Stimulated activated CD4-positive, alpha-beta T cell treated with anti-CD3 and anti-CD28 coated beads, Interleukin-4, amount 100 ng/mL, for 24 hours (primary cell): ENCODE results near the gene THAP5.

Experiments used
- DNase-seq: peaks from one replicate; pipeline ENCODE4 v3.0.0-alpha.2; 2020

The THAP5 gene, protein sequence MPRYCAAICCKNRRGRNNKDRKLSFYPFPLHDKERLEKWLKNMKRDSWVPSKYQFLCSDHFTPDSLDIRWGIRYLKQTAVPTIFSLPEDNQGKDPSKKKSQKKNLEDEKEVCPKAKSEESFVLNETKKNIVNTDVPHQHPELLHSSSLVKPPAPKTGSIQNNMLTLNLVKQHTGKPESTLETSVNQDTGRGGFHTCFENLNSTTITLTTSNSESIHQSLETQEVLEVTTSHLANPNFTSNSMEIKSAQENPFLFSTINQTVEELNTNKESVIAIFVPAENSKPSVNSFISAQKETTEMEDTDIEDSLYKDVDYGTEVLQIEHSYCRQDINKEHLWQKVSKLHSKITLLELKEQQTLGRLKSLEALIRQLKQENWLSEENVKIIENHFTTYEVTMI

GRCh38 chr7:108569381-108570145, at the start of gene THAP5, which contains the start of gene DNAJB9:
THAP5 (minus strand) TSS chr7:108569706; CDS start chr7:108569569, 137 bp downstream.
DNAJB9 (plus strand) TSS chr7:108569874; CDS start chr7:108571727, 1,853 bp downstream.
- DNase-seq = peak; percentile 100

DNA sequence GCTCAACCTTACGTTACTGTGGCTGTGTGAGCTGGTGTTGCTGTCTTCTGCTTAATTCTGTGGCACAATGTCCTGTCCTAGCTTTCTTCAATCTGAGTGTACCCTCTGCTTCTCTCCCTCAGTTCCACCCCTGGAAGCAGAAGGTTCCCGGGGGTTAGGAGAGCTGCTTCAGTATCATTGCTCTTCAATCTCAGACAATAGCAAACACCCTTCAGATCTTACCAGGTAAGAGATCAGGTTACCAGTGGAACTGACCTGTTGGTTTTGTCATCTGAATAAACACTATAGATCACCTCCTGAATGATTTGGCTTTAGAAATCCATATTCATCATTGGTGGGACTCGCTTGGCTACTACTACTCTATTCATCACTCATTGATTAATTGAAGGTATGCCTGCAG, 48.5 kb upstream of the THAP5 start:
- no peak for DNase-seq

DNA sequence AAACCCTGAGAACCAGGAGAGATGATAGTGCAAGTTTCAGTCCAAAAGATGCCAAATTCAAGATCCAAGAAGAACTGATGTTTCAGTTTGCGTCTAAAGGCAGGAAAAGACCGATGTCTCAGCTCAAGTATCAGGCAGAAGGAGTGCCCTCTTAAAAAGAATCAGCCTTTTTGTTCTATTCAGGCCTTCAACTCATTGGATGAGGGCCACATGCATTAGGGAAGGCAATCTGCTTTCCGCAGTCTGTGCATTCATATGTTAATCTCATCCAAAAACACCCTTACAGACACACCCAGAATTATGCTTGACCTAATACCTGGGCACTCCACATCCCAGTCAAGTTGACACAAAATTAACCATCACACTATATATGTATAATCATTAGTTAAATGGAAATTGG, 45.4 kb upstream of the THAP5 start:
- no peak for DNase-seq

DNA sequence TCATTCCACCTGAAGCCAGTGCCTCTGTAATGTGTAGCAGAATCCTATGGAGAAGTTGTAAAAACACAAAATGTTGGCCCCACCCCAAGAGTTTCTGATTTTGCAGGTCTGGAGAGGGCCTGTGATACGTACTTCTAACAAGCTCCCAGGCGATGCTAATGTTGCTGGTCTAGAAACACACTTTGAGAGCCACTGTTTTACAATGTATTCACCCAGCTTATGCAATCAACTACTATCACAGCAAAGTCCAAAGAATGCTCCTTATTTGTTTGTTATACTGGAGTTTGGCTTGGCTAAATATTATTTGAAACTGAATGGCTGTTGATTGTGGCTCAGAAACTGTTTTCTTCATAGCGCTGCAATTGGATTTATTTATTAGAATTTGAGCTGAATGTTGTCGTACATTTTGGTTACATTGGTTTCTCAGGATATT, 44.5 kb upstream of the THAP5 start:
- DNase-seq = no peak

DNA sequence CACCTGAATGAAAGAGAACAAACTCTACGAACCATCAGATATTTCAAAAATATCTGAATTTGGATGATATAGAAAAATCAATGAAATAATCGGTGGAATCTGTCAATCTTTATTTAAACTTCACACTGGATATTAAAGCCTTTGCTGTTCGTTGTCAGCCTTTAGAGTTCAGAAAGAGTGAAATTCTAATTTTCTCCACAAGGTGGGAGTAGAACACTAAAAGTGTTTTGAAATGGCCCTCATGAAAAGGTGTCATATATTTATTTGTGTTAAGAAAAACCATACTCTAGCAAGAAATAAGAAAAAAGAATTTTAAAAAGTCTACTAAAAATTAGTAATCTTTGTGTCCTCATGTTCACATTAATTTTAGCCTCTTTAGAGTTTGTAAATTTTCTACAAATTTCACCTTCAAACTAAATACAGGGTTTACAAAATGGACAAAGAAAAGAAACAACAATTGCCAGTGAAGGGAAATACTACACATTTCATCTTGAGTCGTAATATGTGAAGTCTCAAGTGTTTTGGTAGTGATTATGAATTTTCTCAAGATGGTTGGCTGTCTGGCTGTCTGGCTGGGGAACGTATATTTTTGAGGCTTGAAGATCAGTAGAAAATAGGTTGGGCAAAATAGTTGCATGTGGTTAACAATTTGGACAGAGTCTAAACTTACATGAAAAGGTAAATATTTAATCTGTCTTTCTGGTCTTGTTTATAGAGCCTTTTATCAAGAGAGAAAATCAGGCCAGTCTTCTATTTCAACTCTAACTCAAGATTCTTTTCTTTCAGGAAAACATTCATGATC, 43.8 kb upstream of the THAP5 start:
- DNase-seq = no peak

GRCh38 chr7:108611268-108611667, 41.8 kb upstream of the THAP5 start:
- DNase-seq = no peak

DNA sequence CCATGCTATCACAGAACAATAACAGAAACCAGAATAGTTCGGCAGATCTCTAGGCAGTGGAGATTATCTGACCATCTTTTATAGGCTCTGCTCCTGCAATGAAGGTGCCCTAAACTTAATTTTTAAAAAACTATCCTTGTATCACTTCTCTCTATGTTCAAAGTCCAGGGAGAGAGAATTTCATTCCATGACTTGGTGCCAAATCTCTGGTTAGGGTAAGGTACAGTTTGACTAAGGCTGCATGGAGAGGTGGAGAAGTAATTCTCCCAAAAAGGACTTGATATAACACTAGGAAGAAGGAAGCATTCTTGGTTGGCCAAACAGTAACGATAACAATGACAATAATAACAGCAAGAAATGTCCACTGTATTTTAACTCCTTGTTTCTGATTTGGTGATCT, 40.1 kb upstream of the THAP5 start:
- no peak for DNase-seq

DNA sequence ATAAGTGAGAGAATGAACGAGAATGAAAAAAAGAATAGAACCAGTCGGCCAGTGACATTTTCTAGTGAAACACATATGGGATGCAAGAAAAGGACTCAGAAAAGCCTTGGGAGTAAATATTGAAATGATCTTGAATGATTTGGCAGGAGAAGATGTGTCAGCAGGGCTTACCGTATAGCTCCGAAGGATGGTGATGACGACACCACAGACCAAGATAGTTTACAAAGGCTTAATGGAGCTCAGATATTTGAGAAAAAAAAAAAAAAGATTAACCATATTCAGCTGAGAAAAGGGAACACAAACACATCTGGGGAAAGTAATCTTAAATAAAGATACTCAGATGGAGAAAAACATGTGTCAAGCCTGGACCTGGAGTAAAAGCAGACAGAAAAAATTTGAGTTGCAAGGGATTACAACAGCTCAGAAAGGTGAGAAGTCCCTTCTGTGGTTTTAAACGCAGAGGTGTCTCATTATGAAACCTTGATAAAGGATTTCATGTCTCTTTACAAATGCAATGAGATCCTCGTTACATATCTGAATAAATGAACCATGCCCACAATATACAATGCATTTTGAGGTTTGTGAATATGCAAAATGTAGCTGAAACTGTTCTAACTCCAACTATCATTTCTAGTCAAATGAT, 36.2 kb upstream of the THAP5 start:
- no peak for DNase-seq

DNA sequence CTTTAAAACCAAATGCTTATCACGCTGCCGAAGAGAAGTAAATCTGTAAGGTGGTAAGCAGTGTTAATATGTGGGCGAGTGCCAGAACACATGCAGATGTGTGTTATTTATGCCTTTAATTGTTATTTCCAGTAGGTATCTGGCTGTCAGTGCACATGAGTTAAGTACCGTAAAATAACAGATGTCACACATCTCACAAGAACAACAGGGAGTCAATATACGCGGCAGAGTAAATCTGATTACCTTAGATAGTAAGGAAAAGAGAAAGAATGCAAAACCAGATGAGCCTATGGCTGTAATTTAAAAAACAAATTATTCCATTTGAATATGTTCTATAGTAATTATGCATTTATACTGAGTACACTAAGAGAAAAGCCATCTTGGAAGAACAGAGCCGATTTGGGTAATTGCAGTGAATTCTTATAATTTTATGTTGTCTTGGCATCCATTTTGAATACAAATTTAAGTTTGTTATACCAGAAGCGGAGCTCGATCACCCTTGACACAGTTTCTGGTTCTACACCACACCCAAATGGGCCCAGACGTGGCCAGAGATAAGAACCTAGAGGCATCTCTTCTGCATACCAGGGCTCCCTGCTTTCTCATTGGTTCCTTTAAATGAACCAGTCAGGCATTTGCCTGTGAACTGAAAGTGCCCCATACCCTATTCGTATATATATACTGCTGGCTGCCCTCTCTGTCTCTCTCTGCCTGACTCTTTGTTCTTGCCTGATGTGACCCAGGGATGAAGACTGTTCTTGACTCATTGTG, 35.0 kb upstream of the THAP5 start:
- DNase-seq = no peak

DNA sequence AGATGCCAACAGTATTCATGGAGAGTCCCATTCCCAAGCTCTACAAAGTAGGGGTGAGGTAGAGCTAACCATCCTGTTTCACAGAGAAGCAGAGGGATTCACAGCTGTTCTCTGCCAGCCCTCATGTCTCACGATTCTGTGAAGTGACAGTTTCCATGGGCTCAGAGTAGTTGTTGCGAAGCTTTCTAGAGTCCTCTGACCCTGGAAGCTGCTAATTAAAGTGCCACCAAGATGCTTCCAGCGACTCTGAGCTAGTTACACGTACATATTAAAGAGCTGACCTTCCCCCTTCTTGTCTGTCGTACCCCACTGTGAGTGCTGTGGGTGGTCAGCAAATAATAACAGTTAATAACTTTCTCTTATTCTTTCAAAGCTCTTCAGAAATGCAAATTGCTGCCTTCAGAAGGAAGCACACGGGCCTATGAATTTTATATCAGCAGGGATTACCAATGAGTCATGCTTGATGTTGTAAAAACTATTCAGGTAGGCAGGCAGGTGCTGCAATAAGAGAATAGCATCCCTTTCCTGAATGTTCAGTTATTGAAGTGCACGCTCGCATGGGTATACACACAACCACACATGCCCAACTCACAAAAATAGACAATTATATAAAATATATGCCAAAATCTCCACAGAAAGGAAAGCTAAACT, 34.3 kb upstream of the THAP5 start:
- no peak for DNase-seq

DNA sequence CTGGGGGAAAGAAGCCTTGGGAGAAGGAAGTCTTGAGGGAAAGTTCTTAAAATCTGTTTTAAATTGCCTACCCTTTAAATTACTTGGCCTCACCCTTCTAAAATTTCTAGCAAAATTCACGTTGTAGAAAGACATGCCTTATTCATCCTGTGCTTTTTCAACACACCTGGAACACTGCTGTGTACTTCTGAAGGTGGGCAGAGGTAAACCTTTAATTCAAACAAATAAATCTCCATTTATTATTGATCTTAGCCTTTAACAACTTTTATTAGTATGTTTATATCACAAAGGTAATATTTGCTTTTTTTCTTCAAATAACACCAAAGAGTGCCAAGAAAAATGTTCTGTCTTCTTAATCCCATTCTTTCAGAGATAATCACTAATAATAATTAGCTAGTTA, 30.9 kb upstream of the THAP5 start:
- DNase-seq = no peak

DNA sequence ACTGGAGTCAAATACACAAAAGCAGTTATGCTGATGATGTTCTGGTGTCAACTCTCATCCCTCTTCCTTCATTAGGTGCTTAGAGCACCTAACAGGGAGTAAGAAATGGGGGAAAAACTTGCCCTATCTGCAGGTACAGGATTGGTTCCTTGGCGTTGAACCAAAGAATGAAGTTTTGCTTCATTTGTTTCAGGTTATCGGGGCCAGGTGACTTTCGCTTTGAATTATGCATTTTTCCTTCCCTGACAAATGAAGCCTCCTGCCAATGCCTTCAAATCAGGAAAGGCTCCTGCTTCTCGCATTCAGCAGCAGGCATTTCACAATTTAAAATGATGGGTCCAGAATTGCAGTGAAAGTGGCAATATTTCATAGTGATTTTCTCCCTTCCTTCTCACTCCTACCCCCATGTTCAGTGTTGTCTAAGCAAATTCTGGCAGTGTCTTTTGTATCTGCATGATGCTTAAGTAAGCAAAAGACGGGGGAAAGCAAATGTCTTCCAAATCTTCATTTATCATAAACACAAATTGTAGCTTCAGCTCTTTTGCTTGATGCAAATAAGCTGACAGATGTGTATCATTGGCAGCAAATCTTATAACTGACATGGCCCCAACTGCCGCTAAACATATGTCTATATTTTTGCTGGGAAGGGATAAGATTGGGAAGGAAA, 29.5 kb upstream of the THAP5 start:
- DNase-seq = no peak

GRCh38 chr7:108598153-108598552, 28.6 kb upstream of the THAP5 start:
- DNase-seq = no peak

DNA sequence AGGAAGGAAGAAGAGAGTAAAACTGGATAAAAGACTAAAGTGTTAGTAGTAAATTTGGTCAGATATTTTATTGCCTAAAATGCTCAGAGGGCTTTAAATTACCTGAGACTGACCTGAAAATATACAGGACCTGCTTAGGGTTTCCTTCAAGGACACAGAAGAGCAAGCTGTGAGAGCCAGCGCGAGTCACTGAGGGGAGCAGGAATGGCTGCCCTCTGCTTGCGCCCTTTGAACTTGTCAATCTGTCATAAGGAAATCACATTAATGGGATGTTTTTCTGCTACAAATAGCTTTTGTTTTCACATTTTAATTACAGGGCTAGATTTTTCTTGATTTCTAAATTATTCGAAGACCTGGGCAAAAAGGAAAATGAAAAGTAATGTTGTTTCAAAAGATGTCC, 27.1 kb upstream of the THAP5 start:
- DNase-seq = no peak

DNA sequence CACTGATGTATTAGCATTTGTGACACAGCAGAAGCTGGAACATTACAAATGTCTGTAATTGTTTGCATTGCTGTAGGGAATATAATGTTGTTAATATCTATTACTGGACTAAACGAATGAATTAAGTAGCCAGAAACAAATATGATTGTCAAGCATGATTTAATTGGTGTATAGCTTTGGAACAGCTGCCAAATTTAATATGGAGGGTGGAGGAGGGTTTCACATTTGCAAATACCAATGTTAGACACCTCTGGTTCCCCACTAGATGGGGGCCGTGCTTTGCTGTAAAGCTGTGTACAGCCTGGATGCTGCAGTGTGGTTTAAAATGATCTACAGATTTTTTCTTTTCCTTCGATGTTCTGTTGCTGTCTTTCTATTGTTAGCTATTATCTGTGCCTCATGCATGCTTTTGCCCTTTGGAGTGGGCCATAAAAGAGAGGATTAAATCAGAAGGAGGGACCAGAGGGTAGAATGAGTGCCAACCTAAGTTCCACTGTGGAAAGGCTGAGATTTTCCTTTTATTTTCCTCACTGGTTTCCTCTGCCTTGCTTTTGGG, 23.2 kb upstream of the THAP5 start:
- no peak for DNase-seq

DNA sequence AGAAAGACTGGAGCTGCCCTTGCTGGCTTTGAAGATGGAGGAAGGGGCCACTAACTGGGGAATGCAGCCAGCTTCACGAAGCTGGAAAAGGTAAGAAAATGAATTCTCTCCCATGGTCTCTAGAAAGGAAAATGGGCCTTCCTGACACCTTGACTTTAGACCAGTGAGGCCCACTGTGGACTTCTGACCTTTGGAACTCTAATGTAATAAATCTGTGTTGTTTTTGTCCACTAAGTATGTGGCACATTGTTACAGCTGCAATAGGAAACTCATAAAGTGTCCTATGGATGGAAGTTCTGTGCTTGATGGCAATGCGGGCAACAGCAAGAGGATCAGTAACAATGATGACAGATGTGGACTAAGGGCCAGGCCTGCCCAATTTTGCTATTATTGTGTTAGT, 21.1 kb upstream of the THAP5 start:
- no peak for DNase-seq

DNA sequence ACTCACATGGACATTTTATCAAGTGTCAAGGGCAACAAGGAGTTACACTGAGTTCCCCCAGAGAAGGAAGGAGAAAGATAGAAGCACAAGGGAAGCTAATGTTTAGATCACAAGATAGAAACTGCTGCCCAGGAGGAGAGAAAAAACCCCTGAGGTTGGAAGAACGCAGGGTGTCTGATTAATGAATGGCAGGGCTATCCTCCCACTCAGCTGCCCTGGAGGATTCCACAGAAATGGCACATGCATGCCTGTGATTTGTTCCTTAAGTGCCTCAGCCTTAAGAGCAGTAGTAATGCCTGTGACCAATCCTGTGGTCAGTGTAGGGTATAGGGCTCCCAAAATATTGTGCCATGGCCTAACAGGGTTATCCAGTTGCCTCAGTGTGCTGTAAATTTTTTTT, 20.4 kb upstream of the THAP5 start:
- no peak for DNase-seq

GRCh38 chr7:108589199-108589598, 19.7 kb upstream of the THAP5 start:
- no peak for DNase-seq

GRCh38 chr7:108586274-108586710, 16.8 kb upstream of the THAP5 start:
- no peak for DNase-seq

DNA sequence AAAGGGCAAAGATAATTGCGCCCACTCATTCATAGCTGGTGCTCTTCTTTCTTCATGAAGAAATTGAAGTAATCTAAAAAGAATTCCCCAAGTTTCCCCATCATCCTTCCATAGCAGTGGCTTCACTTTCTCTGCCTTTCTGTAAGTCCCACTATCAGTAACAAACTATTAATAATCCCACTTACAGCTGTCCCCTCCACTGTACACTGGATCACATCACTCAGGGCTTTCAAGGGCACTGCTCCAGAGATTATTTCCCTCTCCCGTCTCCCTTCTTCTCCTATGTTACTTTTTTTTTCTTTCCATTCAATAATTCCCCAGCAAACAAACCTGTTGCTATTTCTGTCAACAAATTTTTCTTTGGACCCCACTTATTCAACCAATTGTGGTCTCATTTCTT, 16.3 kb upstream of the THAP5 start:
- DNase-seq = no peak

- no peak for DNase-seq
Observed at GRCh38 chr7:108584211-108584610, 14.7 kb upstream of the THAP5 start.
